ENCODE measurements around the gene CALU. TPM values are rescaled to one million over a fixed set of nuclear protein-coding genes. Genes with fewer than 3 reads are reported as not detected.

Gene CALU
- total RNA-seq, 1 donor from 2014 or later, result 210 TPM

DNA sequence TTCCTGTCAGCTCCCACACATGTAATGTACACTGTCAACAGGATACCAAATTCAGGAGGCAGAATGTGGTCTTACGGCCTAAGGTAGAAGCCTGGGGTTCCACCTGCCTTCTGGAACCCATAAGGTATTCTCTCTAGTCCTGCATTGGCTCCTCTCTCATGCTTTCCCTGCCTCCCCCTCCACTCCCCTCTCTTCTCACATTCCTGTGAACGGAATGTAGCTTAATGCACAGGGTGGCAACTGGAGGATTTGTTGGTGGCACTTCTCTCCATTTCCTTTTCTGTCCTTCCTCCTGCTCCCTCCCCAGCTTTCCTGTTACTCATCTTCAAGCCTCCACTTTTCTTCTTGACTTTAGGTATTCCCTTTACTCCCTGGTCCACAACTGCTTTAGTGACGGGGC, 79.5 kb downstream of the CALU start:
- peaks cover 4% of the 10 kb centered on the region for H3K27me3 ChIP-seq (ENCODE audit: control insufficient read depth, insufficient read depth, low read length)
- H3K4me3 ChIP-seq (ENCODE audit: low read depth, low read length), result no peak overlapping the region
- no peak for TF ChIP-seq CTCF (IDR thresholded peaks at IDR 0.05; ENCODE audit: insufficient read depth, low read length, poor library complexity, severe bottlenecking)
- H3K36me3 ChIP-seq (ENCODE audit: control insufficient read depth, insufficient read depth, low read length), result no peaks in the 10 kb centered on the region
- no peak for DNase-seq (ENCODE audit: low read depth)

Other genes starting within 250 kb of the CALU start
- 0.17 and 0.68 TPM in 2 replicates for gene GARIN1A, start 67.1 kb upstream of the CALU start, total RNA-seq
- not detected in 2 replicates for gene OPN1SW, start 36.4 kb downstream of the CALU start, total RNA-seq
- 7.1 and 7.2 TPM in 2 replicates for gene CCDC136, start 52.6 kb downstream of the CALU start, total RNA-seq
- gene FLNC, start 91.0 kb downstream of the CALU start, total RNA-seq, result 243 and 267 TPM in 2 replicates
- 211 and 225 TPM in 2 replicates for gene ATP6V1F, start 123.5 kb downstream of the CALU start, total RNA-seq
- 1.3 and 1.4 TPM in 2 replicates for gene KCP, start 171.3 kb downstream of the CALU start, total RNA-seq
- 19.9 TPM in 2 replicates for gene IRF5, start 198.6 kb downstream of the CALU start, total RNA-seq

Measured in kidney epithelial cell (primary cell).